A549 (cell line): ENCODE results near the gene BCAS4.

Source experiments
- CHD2 ChIP-seq: fragments of 150-350 bp; IDR thresholded peaks from 2 replicates; pipeline ENCODE4 v1.6.1; 2014; ENCODE audit warnings: low read length; ENCODE audit not compliant: partially characterized antibody
- CHD4 ChIP-seq: fragments of 200-600 bp; sonication (generic); IDR thresholded peaks from 2 replicates; pipeline ENCODE4 v1.6.1; 2016; ENCODE audit warnings: antibody characterized with exemption, mild to moderate bottlenecking, borderline replicate concordance
- JUN ChIP-seq, 2 experiments: fragments of >200 bp; sonication (Bioruptor Twin); formaldehyde crosslinking; IDR thresholded peaks; 2 replicates in 1 of 2; 3 replicates in 1 of 2; pipeline ENCODE4 v1.6.1; 2016 to 2017
- NPAS2 ChIP-seq: fragments of 250-450 bp; sonication (Bioruptor Pico); IDR thresholded peaks from 2 replicates; pipeline ENCODE4 v1.8.0; 2022; ENCODE audit warnings: mild to moderate bottlenecking, moderate library complexity, borderline replicate concordance
- PHF8 ChIP-seq: fragments of 200-600 bp; sonication (generic); IDR thresholded peaks from 2 replicates; pipeline ENCODE4 v1.6.1; 2016; ENCODE audit warnings: low read depth, mild to moderate bottlenecking, antibody characterized with exemption, moderate library complexity, borderline replicate concordance
- POLR2A ChIP-seq: IDR thresholded peaks from 2 replicates; pipeline ENCODE4 v1.6.1; 2012; ENCODE audit warnings: mild to moderate bottlenecking, low read length
- RARB ChIP-seq: fragments of 250-450 bp; sonication (Bioruptor Pico); IDR thresholded peaks from 2 replicates; pipeline ENCODE4 v1.8.0; 2021; ENCODE audit warnings: mild to moderate bottlenecking, moderate library complexity
- RCOR1 ChIP-seq: fragments of 150-350 bp; IDR thresholded peaks from 2 replicates; pipeline ENCODE4 v1.6.1; 2014; ENCODE audit warnings: antibody characterized with exemption, low read length, low read depth
- ZFP36 ChIP-seq: fragments of 450-650 bp; IDR thresholded peaks from 2 replicates; pipeline ENCODE4 v1.6.1; 2014; ENCODE audit warnings: borderline replicate concordance; ENCODE audit not compliant: partially characterized antibody
- TF ChIP-seq, protein P1 (sequence below): IDR thresholded peaks from 2 replicates; pipeline ENCODE4 v1.6.1; 2012; ENCODE audit warnings: low read depth, borderline replicate concordance
- TF ChIP-seq, protein P2 (sequence below): fragments of >200 bp; sonication (Bioruptor Twin); formaldehyde crosslinking; IDR thresholded peaks from 3 replicates; pipeline ENCODE4 v1.5.1; 2016
- TF ChIP-seq, protein P3 (sequence below): IDR thresholded peaks from 2 replicates; pipeline ENCODE4 v1.6.1; 2012

- TF ChIP-seq, protein P1, sequence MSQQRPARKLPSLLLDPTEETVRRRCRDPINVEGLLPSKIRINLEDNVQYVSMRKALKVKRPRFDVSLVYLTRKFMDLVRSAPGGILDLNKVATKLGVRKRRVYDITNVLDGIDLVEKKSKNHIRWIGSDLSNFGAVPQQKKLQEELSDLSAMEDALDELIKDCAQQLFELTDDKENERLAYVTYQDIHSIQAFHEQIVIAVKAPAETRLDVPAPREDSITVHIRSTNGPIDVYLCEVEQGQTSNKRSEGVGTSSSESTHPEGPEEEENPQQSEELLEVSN = no peak
- TF ChIP-seq POLR2A (no peak), NPAS2 (CRISPR knock-in tag) (no peak), RARB (CRISPR knock-in tag) (no peak), CHD2 (no peak), ZFP36 (no peak), RCOR1 (no peak), PHF8 (no peak), JUN (IDR thresholded peaks at IDR 0.05) (no peak), CHD4 (no peak)
- TF ChIP-seq, protein P2, sequence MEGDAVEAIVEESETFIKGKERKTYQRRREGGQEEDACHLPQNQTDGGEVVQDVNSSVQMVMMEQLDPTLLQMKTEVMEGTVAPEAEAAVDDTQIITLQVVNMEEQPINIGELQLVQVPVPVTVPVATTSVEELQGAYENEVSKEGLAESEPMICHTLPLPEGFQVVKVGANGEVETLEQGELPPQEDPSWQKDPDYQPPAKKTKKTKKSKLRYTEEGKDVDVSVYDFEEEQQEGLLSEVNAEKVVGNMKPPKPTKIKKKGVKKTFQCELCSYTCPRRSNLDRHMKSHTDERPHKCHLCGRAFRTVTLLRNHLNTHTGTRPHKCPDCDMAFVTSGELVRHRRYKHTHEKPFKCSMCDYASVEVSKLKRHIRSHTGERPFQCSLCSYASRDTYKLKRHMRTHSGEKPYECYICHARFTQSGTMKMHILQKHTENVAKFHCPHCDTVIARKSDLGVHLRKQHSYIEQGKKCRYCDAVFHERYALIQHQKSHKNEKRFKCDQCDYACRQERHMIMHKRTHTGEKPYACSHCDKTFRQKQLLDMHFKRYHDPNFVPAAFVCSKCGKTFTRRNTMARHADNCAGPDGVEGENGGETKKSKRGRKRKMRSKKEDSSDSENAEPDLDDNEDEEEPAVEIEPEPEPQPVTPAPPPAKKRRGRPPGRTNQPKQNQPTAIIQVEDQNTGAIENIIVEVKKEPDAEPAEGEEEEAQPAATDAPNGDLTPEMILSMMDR = no peak
- TF ChIP-seq, protein P3, sequence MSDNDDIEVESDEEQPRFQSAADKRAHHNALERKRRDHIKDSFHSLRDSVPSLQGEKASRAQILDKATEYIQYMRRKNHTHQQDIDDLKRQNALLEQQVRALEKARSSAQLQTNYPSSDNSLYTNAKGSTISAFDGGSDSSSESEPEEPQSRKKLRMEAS = no peak
Measured at GRCh38 chr20:50828363-50829136, 33.7 kb downstream of the BCAS4 start.
